ENCODE measurements around the gene SUMF1.

The SUMF1 gene

GRCh38 chr3:4375911-4376310, 91.2 kb downstream of the SUMF1 start:
- DNase-seq, result no peak

- no peak for DNase-seq
Measured at GRCh38 chr3:4373669-4374068, 93.4 kb downstream of the SUMF1 start.

- DNase-seq, result no peak
Measured at GRCh38 chr3:4362523-4362922, 104.5 kb downstream of the SUMF1 start.

DNA sequence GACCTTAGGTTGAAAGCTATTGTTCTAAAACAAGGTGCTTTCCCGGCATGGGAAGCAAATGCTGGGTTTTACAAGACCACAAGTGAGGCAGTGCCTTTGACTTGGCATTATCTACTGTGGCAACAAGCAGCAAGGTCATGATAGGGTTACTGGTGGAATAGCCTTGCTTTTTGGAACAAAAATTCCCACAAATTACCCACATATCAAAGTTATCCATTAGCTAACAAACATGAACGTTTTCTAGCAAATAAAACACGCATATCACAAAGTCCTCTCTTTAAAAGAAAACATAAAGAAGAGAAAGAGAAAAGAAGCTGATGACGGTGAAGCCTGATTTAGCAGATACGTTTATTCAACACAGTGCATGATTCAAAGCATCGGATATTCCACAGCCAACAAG, 106.3 kb downstream of the SUMF1 start:
- DNase-seq, result no peak

- DNase-seq, result no peak
Measured at GRCh38 chr3:4359805-4360502, 107.1 kb downstream of the SUMF1 start.

DNA sequence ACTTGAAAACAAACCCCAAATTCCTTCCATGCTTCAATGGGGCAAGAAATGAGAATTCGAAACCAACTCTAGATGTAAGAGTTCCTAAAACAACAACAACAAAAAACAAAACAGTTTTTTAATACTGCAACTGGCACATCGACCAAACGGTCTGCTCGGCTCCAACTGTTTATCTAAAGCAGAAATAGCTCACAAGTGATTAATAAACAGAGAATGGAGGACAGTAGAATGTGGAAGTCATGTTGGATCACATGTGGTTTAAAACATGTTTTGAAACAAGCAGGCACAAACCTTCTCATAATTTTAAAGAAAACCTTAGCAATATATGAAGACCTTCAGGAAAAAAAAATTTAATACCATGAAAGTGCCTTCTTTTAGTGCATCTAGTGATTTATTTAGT, 108.8 kb downstream of the SUMF1 start:
- DNase-seq, result no peak

- no peak for DNase-seq
Measured at GRCh38 chr3:4356546-4357410, 110.3 kb downstream of the SUMF1 start.

DNA sequence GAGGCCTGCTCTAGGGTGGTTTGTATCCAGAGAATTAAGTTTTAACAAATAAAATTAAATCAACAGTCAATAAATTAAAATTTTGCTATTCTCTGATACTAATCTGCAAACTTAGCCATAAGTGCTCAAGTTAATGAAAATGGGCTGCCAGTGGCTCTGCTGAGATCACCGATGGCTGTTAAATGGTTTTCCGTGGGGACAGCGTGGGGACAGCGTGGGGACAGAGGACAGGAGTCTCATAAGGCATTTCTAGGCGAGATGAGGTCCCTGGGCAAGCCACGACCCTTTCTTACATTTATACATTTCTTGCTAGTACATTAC, 110.9 kb downstream of the SUMF1 start:
- DNase-seq, result no peak

DNA sequence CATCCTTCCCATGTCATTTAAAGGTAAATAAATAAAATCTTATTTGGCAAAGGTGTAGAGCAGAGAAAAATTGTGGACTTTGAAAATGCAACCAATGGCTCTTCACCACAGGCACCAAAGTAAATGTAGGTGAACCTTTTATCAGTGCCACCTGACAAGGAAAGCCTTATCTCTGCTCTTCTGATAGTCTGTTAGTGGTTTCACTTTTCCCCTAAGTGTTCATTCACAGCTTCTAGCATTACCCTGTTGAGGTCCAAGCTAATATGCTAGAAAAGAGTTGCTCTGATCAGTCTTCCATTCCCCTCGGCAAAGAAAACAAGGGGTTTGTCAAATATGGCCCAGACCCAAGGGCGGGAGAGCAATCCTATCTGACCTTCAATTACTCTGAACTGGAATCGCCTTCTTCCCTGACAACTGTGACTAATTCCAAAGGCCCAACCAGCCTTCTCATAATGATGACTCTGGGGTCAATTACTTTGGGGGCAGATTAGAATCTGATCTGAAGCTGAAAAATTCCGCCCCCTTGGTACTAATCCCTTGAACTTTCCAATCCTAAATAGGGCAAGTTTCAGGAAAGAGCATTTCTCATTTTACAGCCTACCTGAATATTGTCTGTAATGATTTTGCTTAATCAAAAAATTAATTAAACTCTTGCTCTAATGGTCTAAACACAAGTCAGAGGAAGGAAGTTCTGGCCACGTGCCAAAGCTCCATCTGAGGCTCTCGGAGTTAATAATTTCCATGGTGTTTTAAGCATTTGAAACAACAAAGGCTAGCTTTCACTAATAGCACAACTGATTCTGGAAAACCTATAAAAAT, 111.5 kb downstream of the SUMF1 start:
- no peak for DNase-seq

DNA sequence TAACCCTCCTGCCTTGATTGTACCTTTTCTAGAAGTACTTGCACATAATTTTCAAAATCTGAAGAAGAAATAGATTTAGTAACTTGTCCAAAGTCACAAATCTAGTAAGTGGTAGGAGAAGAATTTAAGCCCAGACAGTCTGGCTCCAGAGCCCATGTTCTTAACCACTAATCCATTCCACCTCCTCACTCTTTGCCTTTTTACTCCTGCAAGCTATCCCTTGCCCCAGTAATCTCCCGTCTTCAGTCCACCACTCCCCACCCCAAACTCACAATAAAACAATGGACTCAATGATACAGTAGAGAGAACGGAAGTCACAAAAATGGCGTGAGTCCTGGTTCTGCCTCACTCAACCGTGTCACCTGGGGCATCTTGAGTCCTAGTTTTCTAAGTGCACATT, 115.2 kb downstream of the SUMF1 start:
- no peak for DNase-seq

GRCh38 chr3:4351164-4351855, 115.8 kb downstream of the SUMF1 start:
- DNase-seq, result no peak

- DNase-seq, result peak; percentile 70
Measured at GRCh38 chr3:4350789-4351163, 116.3 kb downstream of the SUMF1 start.

- DNase-seq, result no peak
Measured at GRCh38 chr3:4343258-4343657, 123.8 kb downstream of the SUMF1 start.

GRCh38 chr3:4341336-4341675, 125.8 kb downstream of the SUMF1 start:
- DNase-seq, result no peak

GRCh38 chr3:4340411-4341335, 126.4 kb downstream of the SUMF1 start:
- DNase-seq, result no peak

GRCh38 chr3:4340077-4340410, 127.0 kb downstream of the SUMF1 start:
- no peak for DNase-seq

- no peak for DNase-seq
Measured at GRCh38 chr3:4338751-4339150, 128.3 kb downstream of the SUMF1 start.

DNA sequence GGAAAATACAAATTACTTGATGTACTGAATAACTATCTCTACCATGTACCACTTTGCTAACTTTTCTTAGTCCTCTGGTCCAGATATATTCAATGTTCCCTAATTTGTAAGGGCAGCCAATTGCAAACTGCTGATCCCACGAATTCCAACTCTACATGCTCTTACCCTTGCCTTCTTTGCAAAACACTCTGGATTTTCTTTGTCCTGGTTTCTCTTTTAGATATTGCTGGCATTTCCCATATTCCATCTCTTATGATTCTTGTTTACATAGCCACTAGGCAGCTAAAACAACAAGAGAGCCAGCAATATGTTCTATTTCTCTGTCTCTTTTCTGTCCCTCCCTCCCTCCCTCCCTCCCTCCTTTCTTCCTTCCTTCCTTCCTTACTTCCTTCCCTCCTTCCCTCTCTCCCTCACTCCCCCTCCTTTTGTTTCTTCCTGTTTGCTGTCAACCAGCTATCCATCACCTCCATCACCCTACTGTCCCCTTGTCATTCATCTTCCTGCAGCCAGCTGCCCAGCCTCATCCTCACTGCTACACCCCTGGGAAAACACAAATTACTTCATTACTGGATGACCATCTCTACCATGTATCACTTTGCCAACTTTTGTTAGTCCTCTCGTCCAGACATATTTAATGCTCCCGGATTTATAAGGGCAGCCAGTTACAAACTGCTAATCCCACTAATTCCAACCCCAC, 130.1 kb downstream of the SUMF1 start:
- DNase-seq, result no peak

GRCh38 chr3:4335840-4336562, 131.1 kb downstream of the SUMF1 start:
- no peak for DNase-seq

GRCh38 chr3:4334548-4334947, 132.5 kb downstream of the SUMF1 start:
- DNase-seq, result no peak

- DNase-seq, result no peak
Measured at GRCh38 chr3:4332991-4333390, 134.1 kb downstream of the SUMF1 start.
